ENCODE data around the gene LBHD1.
"Not testable (repeated sequence)": the region's sequence is repeated elsewhere in the genome, so short reads cannot be mapped to it uniquely, and the experiment has no call there.

LBHD1 gene

DNA sequence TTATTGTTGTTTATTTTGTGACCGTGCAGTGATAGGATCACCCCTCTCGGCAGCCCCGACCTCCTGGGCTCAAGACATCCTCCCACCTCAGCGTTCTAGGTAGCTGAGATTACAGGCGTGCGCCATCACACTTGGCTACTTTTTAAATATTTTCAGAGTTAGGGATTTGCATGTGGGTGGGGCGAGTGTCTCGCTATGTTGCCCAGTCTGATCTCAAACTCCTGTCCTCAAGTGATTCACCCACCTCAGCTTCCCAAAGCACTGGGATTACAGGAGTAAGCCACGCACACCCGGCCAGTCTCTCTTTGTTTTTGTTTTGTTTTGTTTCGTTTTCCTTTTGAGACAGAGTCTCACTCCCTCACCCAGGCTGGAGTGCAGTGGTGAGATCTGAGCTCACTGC lies 17.8 kb downstream of the LBHD1 start:
- no peak for FAIRE-seq
- TF ChIP-seq, protein P1, sequence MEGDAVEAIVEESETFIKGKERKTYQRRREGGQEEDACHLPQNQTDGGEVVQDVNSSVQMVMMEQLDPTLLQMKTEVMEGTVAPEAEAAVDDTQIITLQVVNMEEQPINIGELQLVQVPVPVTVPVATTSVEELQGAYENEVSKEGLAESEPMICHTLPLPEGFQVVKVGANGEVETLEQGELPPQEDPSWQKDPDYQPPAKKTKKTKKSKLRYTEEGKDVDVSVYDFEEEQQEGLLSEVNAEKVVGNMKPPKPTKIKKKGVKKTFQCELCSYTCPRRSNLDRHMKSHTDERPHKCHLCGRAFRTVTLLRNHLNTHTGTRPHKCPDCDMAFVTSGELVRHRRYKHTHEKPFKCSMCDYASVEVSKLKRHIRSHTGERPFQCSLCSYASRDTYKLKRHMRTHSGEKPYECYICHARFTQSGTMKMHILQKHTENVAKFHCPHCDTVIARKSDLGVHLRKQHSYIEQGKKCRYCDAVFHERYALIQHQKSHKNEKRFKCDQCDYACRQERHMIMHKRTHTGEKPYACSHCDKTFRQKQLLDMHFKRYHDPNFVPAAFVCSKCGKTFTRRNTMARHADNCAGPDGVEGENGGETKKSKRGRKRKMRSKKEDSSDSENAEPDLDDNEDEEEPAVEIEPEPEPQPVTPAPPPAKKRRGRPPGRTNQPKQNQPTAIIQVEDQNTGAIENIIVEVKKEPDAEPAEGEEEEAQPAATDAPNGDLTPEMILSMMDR (IDR thresholded peaks at IDR 0.05; ENCODE audit: insufficient read depth, missing control alignments): no peak
- no peak for DNase-seq (ENCODE audit: insufficient read length, low spot score)

DNA sequence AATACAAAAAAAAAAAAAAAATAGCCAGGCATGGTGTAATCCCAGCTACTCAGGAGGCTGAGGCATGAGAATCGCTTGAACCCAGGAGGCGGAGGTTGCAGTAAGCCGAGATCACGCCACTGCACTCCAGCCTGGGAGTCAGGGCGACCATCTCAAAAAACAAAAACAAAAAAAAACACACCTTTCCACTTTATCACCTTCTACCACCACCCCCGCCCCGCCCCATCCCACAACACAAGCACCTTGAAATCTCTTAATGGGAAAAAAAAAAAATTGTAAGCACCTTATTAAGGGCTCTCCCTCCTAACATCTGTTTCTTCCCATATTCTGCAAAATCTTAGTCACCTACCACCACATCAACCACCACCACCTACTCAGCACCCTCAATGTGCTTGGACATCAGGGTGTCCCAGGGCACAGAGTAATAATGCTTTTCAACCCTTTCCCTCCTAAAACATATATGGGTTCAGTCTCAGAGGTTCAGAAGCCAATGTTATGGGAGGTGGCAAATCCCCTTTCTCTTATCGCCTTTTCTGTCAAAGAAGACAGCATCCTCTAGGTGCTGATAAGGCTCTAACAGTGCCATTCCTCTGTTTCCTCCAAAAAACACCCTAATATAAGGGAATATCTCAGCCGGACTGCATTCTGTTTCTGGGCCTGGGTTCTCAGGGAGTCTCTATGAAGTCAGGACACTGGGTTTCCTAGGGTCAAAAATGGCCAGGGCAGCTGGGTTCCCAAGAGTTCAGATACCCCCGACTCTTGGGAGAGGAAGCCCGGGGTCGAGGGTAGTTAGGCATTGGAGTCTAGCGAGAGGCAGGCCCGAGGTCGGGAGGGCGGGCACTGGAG lies 19.7 kb downstream of the LBHD1 start:
- DNase-seq (ENCODE audit: insufficient read length, low spot score): no peak
- no peak for FAIRE-seq
- TF ChIP-seq, protein P1 (IDR thresholded peaks at IDR 0.05; ENCODE audit: insufficient read depth, missing control alignments): no peak

DNA sequence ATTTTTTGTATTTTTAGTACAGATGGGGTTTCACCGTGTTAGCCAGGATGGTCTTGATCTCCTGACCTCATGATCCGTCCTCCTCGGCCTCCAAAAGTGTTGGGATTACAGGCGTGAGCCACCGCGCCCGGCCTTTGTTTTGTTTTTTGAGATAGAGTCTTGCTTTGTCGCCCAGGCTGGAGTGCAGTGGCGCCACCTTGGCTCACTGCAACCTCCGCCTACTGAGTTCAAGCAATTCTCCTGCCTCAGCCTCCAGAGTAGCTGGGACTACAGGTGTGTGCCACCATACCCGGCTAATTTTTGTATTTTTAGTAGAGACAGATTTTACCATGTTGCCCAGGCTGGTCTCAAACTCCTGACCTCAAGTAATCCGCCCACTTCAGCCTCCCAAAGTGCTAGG lies 21.8 kb downstream of the LBHD1 start:
- DNase-seq (ENCODE audit: insufficient read length, low spot score); FAIRE-seq: not testable (repeated sequence)

DNA sequence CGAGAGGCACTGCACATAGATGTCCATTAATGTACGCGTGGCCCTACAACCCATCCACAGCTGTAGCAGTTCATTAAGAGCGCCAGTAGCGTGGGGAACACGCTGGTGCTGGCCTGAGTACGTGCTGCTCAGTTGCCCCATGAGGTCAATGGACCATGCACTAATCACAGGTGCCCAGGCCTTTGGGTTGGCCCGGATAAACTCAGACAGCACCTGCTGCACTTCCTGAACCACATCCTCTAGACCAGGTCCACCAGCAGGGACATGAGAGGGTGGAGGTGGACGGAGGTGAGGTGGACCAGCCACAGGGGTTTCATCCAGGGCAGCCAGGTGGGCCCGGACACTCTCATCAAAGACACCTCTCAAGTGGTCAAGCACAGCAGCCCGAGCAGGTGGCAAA lies 22.6 kb downstream of the LBHD1 start:
- FAIRE-seq (no peak), DNase-seq (ENCODE audit: insufficient read length, low spot score) (no peak)
- TF ChIP-seq, protein P1 (IDR thresholded peaks at IDR 0.05; ENCODE audit: insufficient read depth, missing control alignments): no peak

DNA sequence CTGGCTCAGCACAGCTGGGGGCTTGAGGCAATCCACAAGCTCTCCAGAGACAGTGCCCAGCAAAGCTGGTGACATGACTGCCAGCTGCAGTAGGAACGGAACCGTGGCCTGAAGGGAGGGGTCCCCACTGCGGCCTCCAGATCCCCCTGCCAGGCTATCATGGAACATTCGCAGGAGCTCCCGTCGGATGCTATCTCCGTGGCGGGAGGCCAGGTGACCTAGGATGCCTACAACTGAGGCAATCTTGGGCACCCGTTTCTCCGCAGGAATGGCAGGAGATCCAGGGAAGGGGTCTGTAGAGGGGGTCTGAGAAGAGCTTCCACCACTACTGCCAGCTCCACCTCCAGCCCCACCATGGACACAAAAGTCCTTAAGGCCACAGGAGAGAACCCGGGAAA lies 23.1 kb downstream of the LBHD1 start:
- DNase-seq (ENCODE audit: insufficient read length, low spot score): no peak

DNA sequence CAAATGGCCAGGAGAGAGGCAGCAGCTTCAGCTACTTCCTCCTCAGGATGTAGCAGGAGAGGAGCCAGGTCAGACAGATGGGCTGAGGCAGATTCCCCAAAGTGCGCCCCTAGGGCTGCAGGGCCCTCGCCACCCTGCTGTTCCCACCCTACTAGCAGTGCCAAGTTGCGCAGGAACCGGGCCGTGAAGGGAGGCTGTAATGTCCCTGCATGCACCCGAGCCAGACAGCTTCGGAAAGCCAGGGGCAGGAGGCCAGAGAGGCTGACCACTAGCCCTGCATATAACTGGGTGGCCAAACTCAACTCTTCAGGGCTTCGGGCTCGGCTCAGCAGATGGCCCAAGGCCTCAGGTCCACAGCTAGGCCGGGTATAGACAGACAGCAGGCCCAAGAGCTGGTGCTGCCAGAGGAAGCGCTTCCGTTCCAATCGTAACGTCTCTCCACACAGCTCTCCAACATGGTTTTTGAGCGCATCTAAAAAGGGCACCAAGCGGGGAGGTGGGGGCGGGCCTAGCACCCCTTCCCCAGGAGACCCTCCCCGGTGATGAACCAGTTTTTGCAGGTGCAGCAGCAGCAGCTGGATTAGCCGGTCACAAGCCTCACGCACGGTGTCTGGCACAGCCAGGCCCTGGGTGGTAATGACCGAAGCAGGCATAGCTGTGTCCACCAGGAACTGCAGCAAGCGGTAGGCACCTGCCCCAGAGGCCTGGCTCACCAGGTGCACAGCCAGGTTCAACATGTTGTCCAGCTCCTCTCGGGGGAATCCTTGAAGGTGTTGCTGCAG lies 23.7 kb downstream of the LBHD1 start:
- DNase-seq (ENCODE audit: insufficient read length, low spot score) (no peak), FAIRE-seq (no peak)
- TF ChIP-seq, protein P1 (IDR thresholded peaks at IDR 0.05; ENCODE audit: insufficient read depth, missing control alignments): no peak

More for the DNA sequence above, 23.1 kb downstream of the LBHD1 start:
- TF ChIP-seq, protein P1 (IDR thresholded peaks at IDR 0.05; ENCODE audit: insufficient read depth, missing control alignments): no peak
- no peak for FAIRE-seq

DNA sequence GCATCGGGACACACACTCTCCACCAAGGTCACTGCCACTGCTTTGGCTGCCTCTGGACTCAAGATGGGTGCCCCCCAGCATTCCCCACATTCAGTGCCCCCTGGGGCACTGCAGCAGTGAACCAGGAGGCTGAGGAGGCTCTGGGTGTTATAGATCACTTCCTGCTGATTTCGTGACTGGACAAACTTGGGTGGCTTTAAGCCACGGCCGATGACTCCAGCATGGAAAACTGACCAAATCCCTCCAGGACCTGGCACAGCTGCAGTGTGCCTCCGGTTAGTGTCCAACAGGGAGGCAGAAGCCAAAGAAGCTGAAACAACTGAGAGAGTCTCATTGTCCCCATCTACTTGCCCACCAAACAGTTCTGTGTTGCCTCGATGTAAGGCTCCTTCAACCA lies 24.5 kb downstream of the LBHD1 start:
- TF ChIP-seq, protein P1 (IDR thresholded peaks at IDR 0.05; ENCODE audit: insufficient read depth, missing control alignments): no peak
- no peak for FAIRE-seq
- DNase-seq (ENCODE audit: insufficient read length, low spot score): no peak

All from D721Med (cell line).